Measurements from ENCODE around the gene TSPAN9. TPM values are rescaled to one million over a fixed set of nuclear protein-coding genes. Genes with fewer than 3 reads are reported as not detected.

TSPAN9 gene
- total and polyA plus RNA-seq, 2 of the 4 experiments (the other 2 are of a cell fraction) = 17.7 to 39.1 TPM

DNA sequence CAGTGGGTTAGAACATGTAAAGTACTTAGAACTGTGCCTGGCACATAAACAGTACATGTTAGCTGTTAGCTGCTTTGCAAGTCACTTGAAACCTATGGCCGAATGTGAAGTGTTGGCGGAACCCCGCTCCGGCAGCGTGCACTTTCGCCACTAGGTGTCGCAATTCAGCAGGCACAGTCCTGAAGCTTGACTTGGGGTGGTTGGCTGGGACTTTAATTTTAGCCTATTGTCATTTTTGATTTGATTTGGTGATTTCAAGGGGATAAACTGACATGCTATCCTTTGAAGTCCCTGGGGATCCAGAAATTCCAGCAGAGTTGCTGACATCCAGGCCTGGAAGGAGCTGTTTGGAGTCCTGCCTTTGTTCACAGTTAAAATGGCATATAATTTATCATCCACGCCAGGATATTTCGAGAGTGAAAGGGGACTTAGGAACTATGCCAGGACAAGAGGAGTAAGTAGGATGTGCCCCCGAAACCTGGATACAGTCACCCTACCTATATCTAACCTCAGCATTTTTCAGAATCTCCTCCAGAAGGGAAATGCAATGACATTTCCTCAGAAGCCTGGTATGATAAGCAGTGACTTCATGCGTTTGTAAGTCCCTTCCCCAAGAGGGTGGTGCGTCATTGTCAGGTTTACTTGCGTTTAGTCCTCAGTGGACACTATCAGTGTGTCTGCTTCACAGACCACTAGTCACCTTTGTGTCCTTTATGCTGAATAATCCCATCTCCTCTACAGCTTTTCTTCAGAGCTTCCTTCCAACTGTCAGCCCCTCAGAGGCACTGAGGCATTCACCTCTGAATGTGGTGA lies 3.5 kb upstream of the TSPAN9 start:
- no peak overlapping the region for H4K5ac ChIP-seq (ENCODE audit: low read depth, low read length)
- no peak overlapping the region for H2BK20ac ChIP-seq (ENCODE audit: low read depth, low read length)
- no peak overlapping the region for H2BK15ac ChIP-seq (ENCODE audit: low read depth, low read length)
- H3K27ac ChIP-seq (ENCODE audit: insufficient read depth, low read length) = no peak overlapping the region
- peak overlapping the region; percentile 16 for H3K4me2 ChIP-seq (ENCODE audit: low read depth, low read length)
- H3K9me1 ChIP-seq (ENCODE audit: insufficient read depth, low read length) = no peaks in the 10 kb centered on the region; the same call in 1 of the 2 replicates
- H3K4me1 ChIP-seq (ENCODE audit: control insufficient read depth, insufficient read depth, low read length) = peaks cover 14% of the 10 kb centered on the region
- peaks cover 5% of the 10 kb centered on the region; the same call in 1 of the 2 replicates for H3K27me3 ChIP-seq (ENCODE audit: control insufficient read depth, insufficient read depth, low read length)
- peak overlapping the region; percentile 47; the same call in 1 of the 2 replicates for H3K14ac ChIP-seq (replicated peaks; ENCODE audit: low read depth, low read length)
- DNase-seq (peak; percentile 92), ATAC-seq (ENCODE audit: low read depth) (peak; percentile 32)
- H3K9me3 ChIP-seq (ENCODE audit: control insufficient read depth, insufficient read depth, low read length) = no peaks in the 10 kb centered on the region
- no peak overlapping the region for H3K56ac ChIP-seq (ENCODE audit: extremely low read depth, insufficient read depth, low read length)
- TF ChIP-seq MAZ (IDR thresholded peaks at IDR 0.05; ENCODE audit: borderline replicate concordance, low read depth, low read length) (0 out of 2 replicates have a peak, but pooled peaks have one; percentile 31), RAD21 (IDR thresholded peaks at IDR 0.05; ENCODE audit: low read length) (peak; percentile 95), SMC3 (IDR thresholded peaks at IDR 0.05; ENCODE audit: low read depth, low read length) (peak; percentile 91), CEBPB (IDR thresholded peaks at IDR 0.05; ENCODE audit: low read depth, low read length) (peak; percentile 62; the same call in 1 of the 2 replicates)
- TF ChIP-seq, protein P1, sequence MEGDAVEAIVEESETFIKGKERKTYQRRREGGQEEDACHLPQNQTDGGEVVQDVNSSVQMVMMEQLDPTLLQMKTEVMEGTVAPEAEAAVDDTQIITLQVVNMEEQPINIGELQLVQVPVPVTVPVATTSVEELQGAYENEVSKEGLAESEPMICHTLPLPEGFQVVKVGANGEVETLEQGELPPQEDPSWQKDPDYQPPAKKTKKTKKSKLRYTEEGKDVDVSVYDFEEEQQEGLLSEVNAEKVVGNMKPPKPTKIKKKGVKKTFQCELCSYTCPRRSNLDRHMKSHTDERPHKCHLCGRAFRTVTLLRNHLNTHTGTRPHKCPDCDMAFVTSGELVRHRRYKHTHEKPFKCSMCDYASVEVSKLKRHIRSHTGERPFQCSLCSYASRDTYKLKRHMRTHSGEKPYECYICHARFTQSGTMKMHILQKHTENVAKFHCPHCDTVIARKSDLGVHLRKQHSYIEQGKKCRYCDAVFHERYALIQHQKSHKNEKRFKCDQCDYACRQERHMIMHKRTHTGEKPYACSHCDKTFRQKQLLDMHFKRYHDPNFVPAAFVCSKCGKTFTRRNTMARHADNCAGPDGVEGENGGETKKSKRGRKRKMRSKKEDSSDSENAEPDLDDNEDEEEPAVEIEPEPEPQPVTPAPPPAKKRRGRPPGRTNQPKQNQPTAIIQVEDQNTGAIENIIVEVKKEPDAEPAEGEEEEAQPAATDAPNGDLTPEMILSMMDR (conservative IDR thresholded peaks at IDR 0.05; ENCODE audit: low read depth, low read length) = peak; percentile 97
- TF ChIP-seq, protein P2, sequence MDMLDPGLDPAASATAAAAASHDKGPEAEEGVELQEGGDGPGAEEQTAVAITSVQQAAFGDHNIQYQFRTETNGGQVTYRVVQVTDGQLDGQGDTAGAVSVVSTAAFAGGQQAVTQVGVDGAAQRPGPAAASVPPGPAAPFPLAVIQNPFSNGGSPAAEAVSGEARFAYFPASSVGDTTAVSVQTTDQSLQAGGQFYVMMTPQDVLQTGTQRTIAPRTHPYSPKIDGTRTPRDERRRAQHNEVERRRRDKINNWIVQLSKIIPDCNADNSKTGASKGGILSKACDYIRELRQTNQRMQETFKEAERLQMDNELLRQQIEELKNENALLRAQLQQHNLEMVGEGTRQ (IDR thresholded peaks at IDR 0.05; ENCODE audit: low read depth, low read length) = no peak
- TF ChIP-seq, protein P3, sequence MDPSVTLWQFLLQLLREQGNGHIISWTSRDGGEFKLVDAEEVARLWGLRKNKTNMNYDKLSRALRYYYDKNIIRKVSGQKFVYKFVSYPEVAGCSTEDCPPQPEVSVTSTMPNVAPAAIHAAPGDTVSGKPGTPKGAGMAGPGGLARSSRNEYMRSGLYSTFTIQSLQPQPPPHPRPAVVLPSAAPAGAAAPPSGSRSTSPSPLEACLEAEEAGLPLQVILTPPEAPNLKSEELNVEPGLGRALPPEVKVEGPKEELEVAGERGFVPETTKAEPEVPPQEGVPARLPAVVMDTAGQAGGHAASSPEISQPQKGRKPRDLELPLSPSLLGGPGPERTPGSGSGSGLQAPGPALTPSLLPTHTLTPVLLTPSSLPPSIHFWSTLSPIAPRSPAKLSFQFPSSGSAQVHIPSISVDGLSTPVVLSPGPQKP (IDR thresholded peaks at IDR 0.05; ENCODE audit: borderline replicate concordance, low read depth, low read length) = no peak
- ChIA-PET CTCF (interaction anchor here (0.6 to 3.2 kb wide), 9 partner anchors 19 to 1105 kb away, joined by 3 to 25 read pairs (median 4); no protein-coding TSS in a partner anchor), POLR2A (ENCODE audit: unreplicated experiment) (interaction anchor here (0.6 kb wide), 1 partner anchor 15 kb away, joined by 3 read pairs; no protein-coding TSS in a partner anchor)
- H3K23ac ChIP-seq (ENCODE audit: low read depth, low read length) = 0 out of 2 replicates have a peak overlapping the region, but pooled peaks have one; percentile 22
- H4K91ac ChIP-seq (ENCODE audit: insufficient read depth, low read depth, low read length) = no peak overlapping the region
- H2BK5ac ChIP-seq (ENCODE audit: low read depth, low read length, poor library complexity, severe bottlenecking) = no peak overlapping the region
- intact Hi-C loops (cut with micrococcal nuclease) = loop anchor here (1.0 kb wide), 3 partner anchors 62 to 202 kb away; no protein-coding TSS in a partner anchor
- H4K20me1 ChIP-seq (ENCODE audit: insufficient read depth, low read length) = peaks cover 7% of the 10 kb centered on the region; the same call in 1 of the 2 replicates
- no TSS peak for BruUV-seq (replicated peaks)
- peak overlapping the region in 1 of 2 experiments; percentile 73; a peak in 2 of 4 replicates for H4K8ac ChIP-seq (ENCODE audit: low read depth in 2 of 2, low read length in 2 of 2)
- H2AK9ac ChIP-seq (replicated peaks; ENCODE audit: low read depth, low read length, poor library complexity) = peak overlapping the region; percentile 70
- no peak overlapping the region for H3K9ac ChIP-seq (ENCODE audit: low read depth, low read length)
- in situ Hi-C loops (cut with MboI; ENCODE audit: low sequenced_read_pairs) = no loop called here
- peak overlapping the region; percentile 38; the same call in 1 of the 2 replicates for H3K4ac ChIP-seq (ENCODE audit: low read depth, low read length)
- no peak overlapping the region; the same call in 1 of the 2 replicates for H2BK120ac ChIP-seq (ENCODE audit: low read depth, low read length)
- WGBS, 2 experiments (ENCODE audit: extremely low coverage in 2 of 2, insufficient read length in 1 of 2) = 2% methylated on average over 7 of the region's 13 CpGs; no CpG with 5 or more reads in 1 of the 2 experiments
- H3K79me1 ChIP-seq (ENCODE audit: low read depth in 1 of 2, low read length in 2 of 2) = peaks cover 7 to 10% of the 10 kb centered on the region in 2 experiments
- H2AFZ ChIP-seq (replicated peaks; ENCODE audit: low read length, poor library complexity) = peak overlapping the region; percentile 60
- no peak overlapping the region for H3K18ac ChIP-seq (ENCODE audit: low read depth, low read length)
- no peak overlapping the region for H2AK5ac ChIP-seq (ENCODE audit: low read depth, low read length)
- no peak overlapping the region for H3K4me3 ChIP-seq (ENCODE audit: insufficient read depth, low read depth, low read length)
- H3K36me3 ChIP-seq (ENCODE audit: control insufficient read depth, insufficient read depth, low read length) = no peaks in the 10 kb centered on the region
- dilution Hi-C loops (cut with HindIII; ENCODE audit: low sequenced_read_pairs, unreplicated experiment) = no loop called here
